ENCODE data around the gene SNX15. TPM values are rescaled to one million over a fixed set of nuclear protein-coding genes. Genes with fewer than 3 reads are reported as not detected.

The SNX15 gene
- total and polyA plus RNA-seq, 2 donors (not counting 1 experiment from before 2014, with no cell fraction given), result 26.0 to 28.5 TPM

- Mint-ChIP-seq H3K27ac (peak within 1 kb of the TSS; percentile 74), H3K4me1 (peaks cover 26% of the 10 kb centered on the region), H3K27me3 (no peaks in the 10 kb centered on the region), H3K9me3 (ENCODE audit: insufficient read depth) (no peaks in the 10 kb centered on the region), H3K4me3 (peak within 1 kb of the TSS; percentile 77)
- POLR2A ChIA-PET, result interaction anchor here (1.1 to 1.5 kb wide), 2 partner anchors 12 to 138 kb away, joined by 3 to 5 read pairs; no protein-coding TSS in a partner anchor
- Histone ChIP-seq H3K9ac (ENCODE audit: low read length) (peak within 1 kb of the TSS; percentile 70), H3K9me3 (ENCODE audit: control extremely low read depth in 1 of 3, control insufficient read depth in 2 of 3, insufficient read depth in 1 of 3, low read length in 2 of 3) (no peaks in the 10 kb centered on the region), H4K20me1 (ENCODE audit: control insufficient read depth, insufficient read depth, low read length, poor library complexity, severe bottlenecking) (no peaks in the 10 kb centered on the region), H3K4me1 (ENCODE audit: control insufficient read depth in 2 of 2, insufficient read depth in 2 of 2, low read length in 2 of 2) (peaks cover 15 to 17% of the 10 kb centered on the region in 2 donors), H3K27me3 (replicated peaks in 1 of 4; ENCODE audit: control extremely low read depth in 1 of 4, control insufficient read depth in 3 of 4, insufficient read depth in 4 of 4, low read length in 3 of 4) (no peaks in the 10 kb centered on the region), H2AFZ (ENCODE audit: insufficient read depth, low read depth, low read length, poor library complexity, severe bottlenecking) (peak within 1 kb of the TSS; percentile 86), H3K27ac (ENCODE audit: low read length in 2 of 2) (peak within 1 kb of the TSS in 1 of 2 donors; percentile 60), H3K79me2 (ENCODE audit: control insufficient read depth, insufficient read depth, low read length) (no peaks in the 10 kb centered on the region), H3K4me3 (ENCODE audit: control extremely low read depth in 1 of 5, extremely low read depth in 1 of 5, insufficient read depth in 1 of 5, low read depth in 2 of 5, low read length in 4 of 5) (peak within 1 kb of the TSS in 4 of 5 experiments; percentile 42 to 67 (median 53)), H3K4me2 (replicated peaks; ENCODE audit: low read depth, low read length, poor library complexity, severe bottlenecking) (peak within 1 kb of the TSS; percentile 84), H3K36me3 (replicated peaks in 1 of 2; ENCODE audit: control extremely low read depth in 1 of 2, control insufficient read depth in 1 of 2, extremely low read depth in 1 of 2, insufficient read depth in 2 of 2, low read length in 1 of 2) (no peaks in the 10 kb centered on the region)
- DNase-seq, result peak; percentile 73
- CTCF ChIA-PET, result interaction anchor here (0.6 to 4.0 kb wide), 13 partner anchors 9 to 479 kb away, joined by 3 to 24 read pairs (median 4); partner anchors contain the start of genes ARL2, CDC42BPG and PPP2R5B
- TF ChIP-seq EZH2 (IDR thresholded peaks at IDR 0.05; ENCODE audit: borderline replicate concordance, insufficient read depth, low read depth, low read length, poor library complexity, severe bottlenecking) (no peak), CTCF (IDR thresholded peaks at IDR 0.05) (peak; percentile 25)
- intact Hi-C loops (cut with micrococcal nuclease), result no loop called here
- ATAC-seq (ENCODE audit: low read depth), result peak; percentile 90
- 17% methylated on average over 9 of the region's 9 CpGs for WGBS (ENCODE audit: insufficient coverage)
Measured at GRCh38 chr11:64996710-64997380, 30.4 kb upstream of the SNX15 start, which contains the start of gene BATF2. Gene BATF2, minus strand, starts transcription at chr11:64996971. Its CDS starts 57 bp downstream, at chr11:64996914.

GRCh38 chr11:64998141-64998540 is 29.1 kb upstream of the SNX15 start:
- no peak overlapping the region for H3K27ac Mint-ChIP-seq
- DNase-seq (no peak), ATAC-seq (ENCODE audit: low read depth) (no peak)
- no peak for TF ChIP-seq EZH2 (IDR thresholded peaks at IDR 0.05; ENCODE audit: borderline replicate concordance, insufficient read depth, low read depth, low read length, poor library complexity, severe bottlenecking)
- no peak for TF ChIP-seq CTCF (IDR thresholded peaks at IDR 0.05)
- no peaks in the 10 kb centered on the region for H3K27me3 Mint-ChIP-seq
- Histone ChIP-seq H2AFZ (ENCODE audit: insufficient read depth, low read depth, low read length, poor library complexity, severe bottlenecking) (peak overlapping the region; percentile 16), H3K4me2 (replicated peaks; ENCODE audit: low read depth, low read length, poor library complexity, severe bottlenecking) (no peak overlapping the region), H3K9me3 (ENCODE audit: control extremely low read depth in 1 of 3, control insufficient read depth in 2 of 3, insufficient read depth in 1 of 3, low read length in 2 of 3) (no peaks in the 10 kb centered on the region), H3K4me1 (ENCODE audit: control insufficient read depth in 2 of 2, insufficient read depth in 2 of 2, low read length in 2 of 2) (peaks cover 13 to 15% of the 10 kb centered on the region in 2 donors), H3K9ac (ENCODE audit: low read length) (no peak overlapping the region), H3K27me3 (replicated peaks in 1 of 4; ENCODE audit: control extremely low read depth in 1 of 4, control insufficient read depth in 3 of 4, insufficient read depth in 4 of 4, low read length in 3 of 4) (peaks cover 0 to 3% (median 0%) of the 10 kb centered on the region in 4 experiments), H3K36me3 (replicated peaks in 1 of 2; ENCODE audit: control extremely low read depth in 1 of 2, control insufficient read depth in 1 of 2, extremely low read depth in 1 of 2, insufficient read depth in 2 of 2, low read length in 1 of 2) (no peaks in the 10 kb centered on the region), H3K79me2 (ENCODE audit: control insufficient read depth, insufficient read depth, low read length) (no peaks in the 10 kb centered on the region), H3K4me3 (ENCODE audit: control extremely low read depth in 1 of 5, extremely low read depth in 1 of 5, insufficient read depth in 1 of 5, low read depth in 2 of 5, low read length in 4 of 5) (no peak overlapping the region), H3K27ac (ENCODE audit: low read length in 2 of 2) (no peak overlapping the region), H4K20me1 (ENCODE audit: control insufficient read depth, insufficient read depth, low read length, poor library complexity, severe bottlenecking) (no peaks in the 10 kb centered on the region)
- POLR2A ChIA-PET, result interaction anchor here (0.6 kb wide), 2 partner anchors 11 to 92 kb away, joined by 5 to 6 read pairs; no protein-coding TSS in a partner anchor
- H3K4me3 Mint-ChIP-seq, result no peak overlapping the region
- 100% methylated on average over 1 of the region's 1 CpG for WGBS (ENCODE audit: insufficient coverage)
- CTCF ChIA-PET, result interaction anchor here (0.6 to 4.0 kb wide), 5 partner anchors 10 to 104 kb away, joined by 3 to 24 read pairs (median 4); partner anchors contain the start of genes ARL2 and PPP2R5B
- intact Hi-C loops (cut with micrococcal nuclease), result no loop called here
- H3K9me3 Mint-ChIP-seq (ENCODE audit: insufficient read depth), result no peaks in the 10 kb centered on the region
- peaks cover 23% of the 10 kb centered on the region for H3K4me1 Mint-ChIP-seq

Data from B cell (primary cell).